ENCODE data around the gene C1orf35. TPM values are rescaled to one million over a fixed set of nuclear protein-coding genes. Genes with fewer than 3 reads are reported as not detected.

C1orf35 gene
- total and polyA plus RNA-seq, 2 of the 4 experiments (the other 2 are of a cell fraction) = 4.3 to 13.0 TPM

DNA sequence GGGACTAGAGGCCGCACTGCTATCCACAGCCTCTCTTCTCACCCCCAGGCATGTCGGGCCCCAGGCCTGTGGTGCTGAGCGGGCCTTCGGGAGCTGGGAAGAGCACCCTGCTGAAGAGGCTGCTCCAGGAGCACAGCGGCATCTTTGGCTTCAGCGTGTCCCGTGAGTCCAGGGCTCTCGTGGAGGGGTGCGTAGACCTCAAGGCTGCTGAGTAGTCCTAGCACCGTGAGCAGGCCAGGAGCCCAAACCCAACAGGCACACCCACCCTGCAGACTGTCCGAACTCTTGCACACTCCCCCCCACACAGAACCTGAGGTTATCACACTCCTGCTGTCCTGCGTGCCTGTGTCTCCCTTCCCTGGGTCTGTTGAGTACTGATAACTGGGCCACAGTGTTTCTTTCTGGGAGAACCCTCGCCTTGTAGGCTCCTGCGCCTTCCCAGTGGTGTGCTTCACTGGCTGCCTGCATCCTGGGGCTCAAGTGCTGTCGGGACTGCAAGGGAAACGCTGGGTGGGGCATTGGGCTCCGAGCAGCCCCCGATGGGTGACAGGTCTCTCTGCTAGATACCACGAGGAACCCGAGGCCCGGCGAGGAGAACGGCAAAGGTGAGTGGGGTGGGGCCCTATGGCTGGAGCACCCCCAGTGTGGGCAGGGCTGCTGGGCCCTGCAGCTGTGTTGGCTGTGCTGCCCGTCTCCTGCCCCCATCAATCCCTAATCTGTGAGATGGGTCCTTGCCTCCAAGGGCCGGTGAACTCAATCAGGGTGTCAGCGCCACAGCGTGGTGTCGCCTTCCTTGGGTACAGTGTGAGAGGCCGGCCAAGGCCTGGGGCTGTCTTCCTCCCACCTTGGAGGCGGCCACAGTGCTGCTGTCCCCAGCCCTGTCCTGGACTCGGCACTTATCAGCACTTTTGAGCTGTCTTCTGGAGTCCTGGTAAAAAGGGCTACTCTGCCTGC, 42.6 kb upstream of the C1orf35 start:
- Histone ChIP-seq H3K27ac (ENCODE audit: insufficient read depth, low read length) (no peak overlapping the region), H4K5ac (ENCODE audit: low read depth, low read length) (no peak overlapping the region), H4K8ac (ENCODE audit: low read depth in 2 of 2, low read length in 2 of 2) (no peak overlapping the region), H4K91ac (ENCODE audit: insufficient read depth, low read depth, low read length) (no peak overlapping the region), H3K56ac (ENCODE audit: extremely low read depth, insufficient read depth, low read length) (no peak overlapping the region), H3K27me3 (ENCODE audit: control insufficient read depth, insufficient read depth, low read length) (no peaks in the 10 kb centered on the region), H2BK5ac (ENCODE audit: low read depth, low read length, poor library complexity, severe bottlenecking) (no peak overlapping the region), H3K14ac (replicated peaks; ENCODE audit: low read depth, low read length) (no peak overlapping the region), H2AK5ac (ENCODE audit: low read depth, low read length) (no peak overlapping the region), H2AFZ (replicated peaks; ENCODE audit: low read length, poor library complexity) (no peak overlapping the region), H3K4ac (ENCODE audit: low read depth, low read length) (no peak overlapping the region), H3K9ac (ENCODE audit: low read depth, low read length) (no peak overlapping the region), H4K20me1 (ENCODE audit: insufficient read depth, low read length) (peaks cover 65% of the 10 kb centered on the region), H2BK15ac (ENCODE audit: low read depth, low read length) (no peak overlapping the region), H2BK20ac (ENCODE audit: low read depth, low read length) (no peak overlapping the region), H3K9me3 (ENCODE audit: control insufficient read depth, insufficient read depth, low read length) (no peaks in the 10 kb centered on the region), H3K4me3 (ENCODE audit: insufficient read depth, low read depth, low read length) (no peak overlapping the region), H3K36me3 (ENCODE audit: control insufficient read depth, insufficient read depth, low read length) (peaks cover 15% of the 10 kb centered on the region), H3K79me1 (ENCODE audit: low read depth in 1 of 2, low read length in 2 of 2) (peaks cover 9 to 75% of the 10 kb centered on the region in 2 experiments), H3K23ac (ENCODE audit: low read depth, low read length) (no peak overlapping the region), H2AK9ac (replicated peaks; ENCODE audit: low read depth, low read length, poor library complexity) (no peak overlapping the region), H2BK120ac (ENCODE audit: low read depth, low read length) (no peak overlapping the region), H3K4me1 (ENCODE audit: control insufficient read depth, insufficient read depth, low read length) (peaks cover 33% of the 10 kb centered on the region), H3K9me1 (ENCODE audit: insufficient read depth, low read length) (peaks cover 24% of the 10 kb centered on the region), H3K18ac (ENCODE audit: low read depth, low read length) (no peak overlapping the region), H3K4me2 (ENCODE audit: low read depth, low read length) (no peak overlapping the region)
- TF ChIP-seq BHLHE40 (IDR thresholded peaks at IDR 0.05; ENCODE audit: low read depth, low read length) = no peak
- TF ChIP-seq RFX5 (IDR thresholded peaks at IDR 0.05; ENCODE audit: low read depth, low read length) = no peak
- TF ChIP-seq NFE2L2 (IDR thresholded peaks at IDR 0.05; ENCODE audit: low read depth, low read length) = no peak
- intact Hi-C loops (cut with micrococcal nuclease) = no loop called here
- BruUV-seq (replicated peaks) = no TSS peak
- ChIA-PET CTCF (no interaction called here), POLR2A (ENCODE audit: unreplicated experiment) (no interaction called here)
- in situ Hi-C loops (cut with MboI; ENCODE audit: low sequenced_read_pairs) = no loop called here
- WGBS, 2 experiments (ENCODE audit: extremely low coverage in 2 of 2, insufficient read length in 1 of 2) = 89% methylated on average over 7 of the region's 31 CpGs; no CpG with 5 or more reads in 1 of the 2 experiments
- dilution Hi-C loops (cut with HindIII; ENCODE audit: low sequenced_read_pairs, unreplicated experiment) = no loop called here
- DNase-seq (no peak), ATAC-seq (ENCODE audit: low read depth) (no peak)

Data from IMR-90 (cell line).